RPMI8226 (cell line): ENCODE results near the gene ELL3.
"Not testable (repeated sequence)": the region's sequence is repeated elsewhere in the genome, so short reads cannot be mapped to it uniquely, and the experiment has no call there.

Experiments used
- DNase-seq: peaks from one replicate; pipeline ENCODE4 v3.0.0-alpha.2; 2015

ELL3 gene

GRCh38 chr15:43776718-43777266 is at the start of gene ELL3:
Gene ELL3, minus strand, starts transcription at chr15:43776966. Its CDS starts 65 bp downstream, at chr15:43776901.
- peak; percentile 71 for DNase-seq

- DNase-seq: no peak
Measured at GRCh38 chr15:43826029-43826507, 49.3 kb upstream of the ELL3 start.

GRCh38 chr15:43825305-43825704 is 48.5 kb upstream of the ELL3 start:
- not testable (repeated sequence) for DNase-seq

GRCh38 chr15:43824302-43825246 is 47.8 kb upstream of the ELL3 start, which contains the start of gene MFAP1:
Gene MFAP1, minus strand, starts transcription at chr15:43824690. Its CDS starts 121 bp downstream, at chr15:43824569.
- DNase-seq: peak; percentile 95

- no peak for DNase-seq
Measured at GRCh38 chr15:43821505-43821904, 44.7 kb upstream of the ELL3 start.

GRCh38 chr15:43815064-43815463 is 38.3 kb upstream of the ELL3 start:
- DNase-seq: not testable (repeated sequence)

- no peak for DNase-seq
Measured at GRCh38 chr15:43808960-43809678, 32.4 kb upstream of the ELL3 start.

- DNase-seq: no peak
Measured at GRCh38 chr15:43808435-43808950, 31.7 kb upstream of the ELL3 start.

GRCh38 chr15:43802676-43803075 is 25.9 kb upstream of the ELL3 start:
- DNase-seq: not testable (repeated sequence)

GRCh38 chr15:43800286-43801141 is 23.7 kb upstream of the ELL3 start, which contains the start of gene HYPK:
Gene HYPK, plus strand, starts transcription at chr15:43800599. Its CDS starts 24 bp downstream, at chr15:43800623.
- peak; percentile 84 for DNase-seq

GRCh38 chr15:43799945-43800285 is 23.1 kb upstream of the ELL3 start, which contains the start of gene SERINC4:
Gene SERINC4, minus strand, starts transcription at chr15:43800220. Its CDS starts 234 bp downstream, at chr15:43799986.
- DNase-seq: no peak

- no peak for DNase-seq
Measured at GRCh38 chr15:43799209-43799944, 22.6 kb upstream of the ELL3 start.

GRCh38 chr15:43796566-43796965 is 19.8 kb upstream of the ELL3 start:
- no peak for DNase-seq

- DNase-seq: no peak
Measured at GRCh38 chr15:43795997-43796396, 19.2 kb upstream of the ELL3 start.

- no peak for DNase-seq
Measured at GRCh38 chr15:43795197-43795596, 18.4 kb upstream of the ELL3 start.

- DNase-seq: no peak
Measured at GRCh38 chr15:43794269-43795037, 17.7 kb upstream of the ELL3 start.

- DNase-seq: no peak
Measured at GRCh38 chr15:43793647-43794046, 16.9 kb upstream of the ELL3 start.

GRCh38 chr15:43792761-43793476 is 16.2 kb upstream of the ELL3 start:
- DNase-seq: peak; percentile 19

GRCh38 chr15:43791993-43792760 is 15.4 kb upstream of the ELL3 start, which contains the start of gene SERF2:
Gene SERF2, plus strand, starts transcription at chr15:43792320. Its CDS starts 57 bp downstream, at chr15:43792377.
- peak; percentile 97 for DNase-seq
